ENCODE data around the gene ADAMTS15.

Gene ADAMTS15

GRCh38 chr11:130514851-130515250 lies 66.4 kb downstream of the ADAMTS15 start:
- DNase-seq (ENCODE audit: low read depth): no peak

GRCh38 chr11:130515829-130516553 lies 67.5 kb downstream of the ADAMTS15 start:
- DNase-seq (ENCODE audit: low read depth): no peak

GRCh38 chr11:130516554-130517505 lies 68.4 kb downstream of the ADAMTS15 start:
- DNase-seq (ENCODE audit: low read depth): no peak

GRCh38 chr11:130518164-130518680 lies 69.8 kb downstream of the ADAMTS15 start:
- no peak for DNase-seq (ENCODE audit: low read depth)

- no peak for DNase-seq (ENCODE audit: low read depth)
Measured at GRCh38 chr11:130519128-130519932, 70.9 kb downstream of the ADAMTS15 start.

GRCh38 chr11:130520271-130520671 lies 71.8 kb downstream of the ADAMTS15 start:
- no peak for DNase-seq (ENCODE audit: low read depth)

GRCh38 chr11:130522284-130522961 lies 74.0 kb downstream of the ADAMTS15 start:
- DNase-seq (ENCODE audit: low read depth): peak; percentile 71

- no peak for DNase-seq (ENCODE audit: low read depth)
Measured at GRCh38 chr11:130523166-130523565, 74.7 kb downstream of the ADAMTS15 start.

- no peak for DNase-seq (ENCODE audit: low read depth)
Measured at GRCh38 chr11:130523609-130524008, 75.2 kb downstream of the ADAMTS15 start.

GRCh38 chr11:130524132-130524790 lies 75.8 kb downstream of the ADAMTS15 start:
- no peak for DNase-seq (ENCODE audit: low read depth)

GRCh38 chr11:130525307-130525706 lies 76.9 kb downstream of the ADAMTS15 start:
- no peak for DNase-seq (ENCODE audit: low read depth)
